Measurements from ENCODE around the gene CLEC1B. TPM values are rescaled to one million over a fixed set of nuclear protein-coding genes. Genes with fewer than 3 reads are reported as not detected.
A peak's percentile ranks its signal among the peaks of the same experiment; 100 is the strongest.
"Not testable (repeated sequence)": the region's sequence is repeated elsewhere in the genome, so short reads cannot be mapped to it uniquely, and the experiment has no call there.

CLEC1B gene
- total and polyA plus RNA-seq, 2 experiments from 2014 or later: not detected

DNA sequence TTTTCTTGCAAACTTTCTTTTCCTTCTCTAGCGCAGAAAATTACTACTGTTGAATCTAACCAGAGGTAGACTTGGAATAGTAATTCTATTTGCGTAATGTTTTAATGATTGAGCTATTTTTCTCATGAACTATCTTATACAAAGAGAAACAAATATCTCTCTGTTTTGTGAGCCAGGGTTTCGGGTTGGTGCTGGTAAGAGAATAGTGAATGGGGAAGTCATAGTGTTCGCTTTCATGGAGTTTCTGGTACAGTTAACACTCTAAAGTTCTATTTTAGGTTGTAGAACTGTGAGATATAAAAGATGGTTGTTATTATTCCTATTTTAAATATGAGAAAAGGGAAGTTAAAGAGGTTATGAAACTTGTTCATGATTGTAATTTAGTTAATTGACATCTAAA lies 6.6 kb downstream of the CLEC1B start:
- no peak overlapping the region for H3K4me3 ChIP-seq
- DNase-seq: no peak
- H3K9ac ChIP-seq: no peak overlapping the region
- WGBS, 2 experiments (ENCODE audit: low coverage in 1 of 2, low lambda C conversion rate in 2 of 2, missing lambda C conversion rate in 2 of 2): 50 to 51% methylated on average over 4 of the region's 4 CpGs
- in situ Hi-C loops (cut with MboI): no loop called here
- no peaks in the 10 kb centered on the region for H3K4me1 ChIP-seq (ENCODE audit: insufficient read depth)
- no peaks in the 10 kb centered on the region for H3K9me3 ChIP-seq (ENCODE audit: low read depth)
- H3K27ac ChIP-seq: no peak overlapping the region
- H4K20me1 ChIP-seq (ENCODE audit: insufficient read depth): no peaks in the 10 kb centered on the region
- no peaks in the 10 kb centered on the region for H3K36me3 ChIP-seq (ENCODE audit: low read depth)
- peaks cover 27% of the 10 kb centered on the region for H3K27me3 ChIP-seq (replicated peaks; ENCODE audit: insufficient read depth)
- H3K9me2 ChIP-seq (ENCODE audit: insufficient read depth): no peaks in the 10 kb centered on the region
- no peaks in the 10 kb centered on the region for H3F3A ChIP-seq (ENCODE audit: insufficient read depth)
- TF ChIP-seq EZH2 (IDR thresholded peaks at IDR 0.05; ENCODE audit: insufficient read depth, poor library complexity, severe bottlenecking) (no peak), EZH2phosphoT487 (IDR thresholded peaks at IDR 0.05; ENCODE audit: insufficient read depth, low read depth) (no peak)
- no peak overlapping the region for H2AFZ ChIP-seq
- no peak overlapping the region for H3K4me2 ChIP-seq (ENCODE audit: unreplicated experiment)
- H3K79me2 ChIP-seq (ENCODE audit: insufficient read depth): no peaks in the 10 kb centered on the region

DNA sequence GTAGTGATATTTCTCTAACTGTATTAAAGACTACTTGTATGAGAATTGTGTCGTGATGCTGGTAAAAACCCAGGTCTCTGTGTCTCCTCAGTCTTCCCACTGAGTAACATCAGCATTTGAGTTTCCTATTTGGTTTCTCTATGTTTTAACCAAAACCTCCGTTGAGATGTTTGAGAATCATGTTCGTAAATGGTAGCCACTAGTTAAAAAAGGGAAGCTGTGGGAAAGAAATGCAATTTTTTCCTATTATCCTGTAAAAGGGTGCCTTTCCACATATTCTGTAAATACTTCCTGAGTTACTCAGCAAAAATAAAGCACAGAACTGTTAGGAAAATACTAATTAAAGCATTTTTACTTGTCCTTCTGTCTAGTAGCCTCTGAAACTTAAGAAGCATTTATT lies 7.0 kb downstream of the CLEC1B start:
- Histone ChIP-seq H3K27ac (no peak overlapping the region), H3K27me3 (replicated peaks; ENCODE audit: insufficient read depth) (peaks cover 23% of the 10 kb centered on the region), H3K4me1 (ENCODE audit: insufficient read depth) (no peaks in the 10 kb centered on the region), H4K20me1 (ENCODE audit: insufficient read depth) (no peaks in the 10 kb centered on the region), H3K9me2 (ENCODE audit: insufficient read depth) (no peaks in the 10 kb centered on the region), H2AFZ (no peak overlapping the region), H3F3A (ENCODE audit: insufficient read depth) (no peaks in the 10 kb centered on the region), H3K4me2 (ENCODE audit: unreplicated experiment) (no peak overlapping the region), H3K79me2 (ENCODE audit: insufficient read depth) (no peaks in the 10 kb centered on the region), H3K36me3 (ENCODE audit: low read depth) (no peaks in the 10 kb centered on the region), H3K9ac (no peak overlapping the region), H3K4me3 (no peak overlapping the region), H3K9me3 (ENCODE audit: low read depth) (no peaks in the 10 kb centered on the region)
- 58 to 59% methylated on average over 3 of the region's 3 CpGs for WGBS, 2 experiments (ENCODE audit: low coverage in 1 of 2, low lambda C conversion rate in 2 of 2, missing lambda C conversion rate in 2 of 2)
- DNase-seq: no peak
- in situ Hi-C loops (cut with MboI): no loop called here
- TF ChIP-seq EZH2phosphoT487 (IDR thresholded peaks at IDR 0.05; ENCODE audit: insufficient read depth, low read depth): no peak
- TF ChIP-seq EZH2 (IDR thresholded peaks at IDR 0.05; ENCODE audit: insufficient read depth, poor library complexity, severe bottlenecking): no peak

DNA sequence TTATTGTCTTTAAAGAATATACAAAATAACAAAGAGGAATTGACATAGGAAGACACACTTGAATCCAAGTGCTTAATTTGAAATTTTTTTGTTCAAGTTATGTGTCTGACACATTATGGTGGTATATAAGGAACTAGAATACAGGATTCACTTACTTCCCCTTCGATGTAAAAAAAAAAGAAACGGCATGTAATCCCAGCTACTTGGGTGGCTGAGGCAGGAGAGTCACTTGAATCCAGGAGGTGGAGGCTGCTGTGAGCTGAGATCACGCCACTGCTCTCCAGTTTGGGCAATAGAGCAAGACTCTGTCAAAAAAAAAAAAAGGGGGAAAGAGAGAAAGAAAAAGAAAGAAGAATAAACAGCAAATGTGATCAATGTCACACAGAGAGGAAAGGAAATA lies 18.8 kb downstream of the CLEC1B start:
- H3K9ac ChIP-seq: no peak overlapping the region
- no peaks in the 10 kb centered on the region for H3F3A ChIP-seq (ENCODE audit: insufficient read depth)
- no peaks in the 10 kb centered on the region for H3K36me3 ChIP-seq (ENCODE audit: low read depth)
- TF ChIP-seq EZH2 (IDR thresholded peaks at IDR 0.05; ENCODE audit: insufficient read depth, poor library complexity, severe bottlenecking) (no peak), EZH2phosphoT487 (IDR thresholded peaks at IDR 0.05; ENCODE audit: insufficient read depth, low read depth) (no peak)
- no peaks in the 10 kb centered on the region for H4K20me1 ChIP-seq (ENCODE audit: insufficient read depth)
- no peaks in the 10 kb centered on the region for H3K79me2 ChIP-seq (ENCODE audit: insufficient read depth)
- no peaks in the 10 kb centered on the region for H3K9me3 ChIP-seq (ENCODE audit: low read depth)
- H3K4me3 ChIP-seq: no peak overlapping the region
- no peak overlapping the region for H2AFZ ChIP-seq
- in situ Hi-C loops (cut with MboI): no loop called here
- DNase-seq: no peak
- peaks cover 3% of the 10 kb centered on the region; the same call in 1 of the 2 replicates for H3K27me3 ChIP-seq (replicated peaks; ENCODE audit: insufficient read depth)
- no peaks in the 10 kb centered on the region for H3K4me1 ChIP-seq (ENCODE audit: insufficient read depth)
- H3K4me2 ChIP-seq (ENCODE audit: unreplicated experiment): no peak overlapping the region
- H3K9me2 ChIP-seq (ENCODE audit: insufficient read depth): no peaks in the 10 kb centered on the region
- 23% methylated on average over 3 of the region's 3 CpGs for WGBS, 2 experiments (ENCODE audit: low coverage in 1 of 2, low lambda C conversion rate in 2 of 2, missing lambda C conversion rate in 2 of 2)
- no peak overlapping the region for H3K27ac ChIP-seq

DNA sequence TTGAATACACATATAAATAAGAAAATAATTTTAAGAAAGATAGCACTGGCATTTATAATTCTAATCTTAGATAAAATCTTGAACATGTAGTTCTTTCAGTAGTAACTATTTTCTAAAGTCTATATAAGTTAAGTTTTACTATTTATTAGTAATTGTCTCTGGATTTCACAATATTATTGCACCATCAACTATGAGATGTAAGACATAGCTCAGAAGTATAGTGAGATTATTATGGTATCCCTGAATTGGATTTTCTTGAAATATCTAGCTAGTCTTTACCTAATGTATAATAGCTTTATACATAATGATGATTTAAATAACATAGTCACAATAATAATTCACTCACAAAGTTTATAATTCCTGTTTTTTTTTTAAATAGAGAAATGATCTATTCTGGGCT lies 21.0 kb downstream of the CLEC1B start:
- H2AFZ ChIP-seq: no peak overlapping the region
- H3K79me2 ChIP-seq (ENCODE audit: insufficient read depth): no peaks in the 10 kb centered on the region
- H3K9me2 ChIP-seq (ENCODE audit: insufficient read depth): no peaks in the 10 kb centered on the region
- in situ Hi-C loops (cut with MboI): no loop called here
- peaks cover 3% of the 10 kb centered on the region; the same call in 1 of the 2 replicates for H3K27me3 ChIP-seq (replicated peaks; ENCODE audit: insufficient read depth)
- no peaks in the 10 kb centered on the region for H4K20me1 ChIP-seq (ENCODE audit: insufficient read depth)
- no peaks in the 10 kb centered on the region for H3K4me1 ChIP-seq (ENCODE audit: insufficient read depth)
- no peak overlapping the region for H3K27ac ChIP-seq
- H3F3A ChIP-seq (ENCODE audit: insufficient read depth): no peaks in the 10 kb centered on the region
- H3K36me3 ChIP-seq (ENCODE audit: low read depth): no peaks in the 10 kb centered on the region
- no peak for TF ChIP-seq EZH2phosphoT487 (IDR thresholded peaks at IDR 0.05; ENCODE audit: insufficient read depth, low read depth)
- no peak overlapping the region for H3K9ac ChIP-seq
- H3K4me2 ChIP-seq (ENCODE audit: unreplicated experiment): no peak overlapping the region
- DNase-seq: peak; percentile 10
- H3K4me3 ChIP-seq: no peak overlapping the region
- H3K9me3 ChIP-seq (ENCODE audit: low read depth): no peaks in the 10 kb centered on the region

DNA sequence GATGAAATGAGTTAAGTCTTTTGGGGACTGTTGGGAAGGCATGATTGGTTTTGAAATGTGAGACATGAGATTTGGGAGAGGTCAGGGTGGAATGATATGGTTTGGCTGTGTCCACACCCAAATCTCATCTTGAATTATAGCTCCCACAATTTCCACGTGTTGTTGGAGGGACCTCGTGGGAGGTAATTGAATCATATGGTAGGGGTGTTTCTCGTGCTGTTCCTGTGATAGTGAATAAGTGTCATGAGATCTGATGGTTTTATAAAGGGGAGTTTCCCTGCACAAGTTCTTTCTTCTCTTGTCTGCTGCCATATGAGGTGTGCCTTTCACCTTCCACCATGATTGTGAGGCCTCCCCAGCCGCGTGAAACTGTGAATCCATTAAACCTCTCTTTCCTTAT lies 22.3 kb downstream of the CLEC1B start:
- H2AFZ ChIP-seq; H3K4me3 ChIP-seq; H3K9me2 ChIP-seq (ENCODE audit: insufficient read depth); H3K79me2 ChIP-seq (ENCODE audit: insufficient read depth); H3K27ac ChIP-seq; H3K4me2 ChIP-seq (ENCODE audit: unreplicated experiment); H3F3A ChIP-seq (ENCODE audit: insufficient read depth); H3K9ac ChIP-seq; H3K9me3 ChIP-seq (ENCODE audit: low read depth); H3K36me3 ChIP-seq (ENCODE audit: low read depth); in situ Hi-C loops (cut with MboI); H3K4me1 ChIP-seq (ENCODE audit: insufficient read depth); DNase-seq; H3K27me3 ChIP-seq (replicated peaks; ENCODE audit: insufficient read depth); H4K20me1 ChIP-seq (ENCODE audit: insufficient read depth): not testable (repeated sequence)
- WGBS, 2 experiments (ENCODE audit: low coverage in 1 of 2, low lambda C conversion rate in 2 of 2, missing lambda C conversion rate in 2 of 2): 5 to 8% methylated on average over 5 of the region's 5 CpGs
